Spleen (tissue), 11 donors: ENCODE measurements around the gene NTRK2. TPM values are rescaled to one million over a fixed set of nuclear protein-coding genes. Genes with fewer than 3 reads are reported as not detected.

ENCODE experiments used
- DNase-seq: peaks from one replicate; pipeline ENCODE4 v3.0.0-alpha.2; 2020
- H3K27ac ChIP-seq, 8 donors: fragments of 200-600 bp; sonication (generic) in 7 of 8; 1 replicate in 4 of 8; 2 replicates in 4 of 8; pipeline versions ENCODE4 v1.5.0 to v1.8.0; 2016 to 2021; ENCODE audit warnings: inconsistent platforms in 4 of 8, mild to moderate bottlenecking in 4 of 8, moderate library complexity in 1 of 8
- H3K27me3 ChIP-seq, 7 donors: fragments of 200-600 bp; sonication (generic) in 6 of 7; replicated peaks in 1 of 7; 1 replicate in 4 of 7; 2 replicates in 3 of 7; pipeline versions ENCODE4 v1.5.0 to v1.8.0; 2016 to 2021; ENCODE audit warnings: inconsistent platforms in 3 of 7, mild to moderate bottlenecking in 1 of 7
- H3K36me3 ChIP-seq, 6 donors: fragments of 200-600 bp; sonication (generic) in 5 of 6; 1 replicate in 4 of 6; 2 replicates in 2 of 6; pipeline versions ENCODE4 v1.5.0 to v1.8.0; 2016 to 2021; ENCODE audit warnings: inconsistent platforms in 2 of 6
- H3K4me1 ChIP-seq, 6 donors: fragments of 200-600 bp; sonication (generic) in 5 of 6; 1 replicate in 3 of 6; 2 replicates in 3 of 6; pipeline versions ENCODE4 v1.5.0 to v1.8.0; 2016 to 2021; ENCODE audit warnings: inconsistent platforms in 3 of 6
- H3K4me3 ChIP-seq, 8 donors: fragments of 200-600 bp; sonication (generic) in 7 of 8; 1 replicate in 4 of 8; 2 replicates in 4 of 8; pipeline versions ENCODE4 v1.5.0 to v1.8.0; 2016 to 2021; ENCODE audit warnings: inconsistent platforms in 4 of 8, mild to moderate bottlenecking in 4 of 8, moderate library complexity in 2 of 8
- H3K9me3 ChIP-seq, 8 donors: fragments of 200-600 bp; sonication (generic) in 7 of 8; 1 replicate in 4 of 8; 2 replicates in 4 of 8; pipeline versions ENCODE4 v1.5.0 to v1.8.0; 2016 to 2021; ENCODE audit warnings: inconsistent platforms in 4 of 8
- CTCF ChIP-seq, 11 experiments: fragments of 200-600 bp in 7 of 11; fragments of 450-650 bp in 4 of 11; sonication (generic) in 4 of 11; IDR thresholded peaks in 8 of 11; conservative IDR thresholded peaks in 3 of 11; 1 replicate in 7 of 11; 2 replicates in 4 of 11; pipeline versions ENCODE4 v1.4.0 to v1.8.0; 2016 to 2021; ENCODE audit warnings: antibody characterized with exemption in 11 of 11, inconsistent platforms in 4 of 11, mild to moderate bottlenecking in 1 of 11
- POLR2A ChIP-seq, 3 donors: fragments of 450-650 bp; IDR thresholded peaks; one replicate each; pipeline ENCODE4 v1.5.1; 2017; ENCODE audit warnings: antibody characterized with exemption in 3 of 3, mild to moderate bottlenecking in 1 of 3
- POLR2AphosphoS5 ChIP-seq, 3 donors: sonication (generic); formaldehyde crosslinking; IDR thresholded peaks; one replicate each; pipeline ENCODE4 v1.5.1; 2017; ENCODE audit warnings: antibody characterized with exemption in 3 of 3
- WGBS, 5 donors: extraction: QIAGEN DNeasy Blood & Tissue Kit in 3 of 5; methylation state at CpG; one replicate each; pipeline versions ENCODE4 v1.1.5 to v1.1.7; 2013 to 2018; 5-methylcytosine and 5-hydroxymethylcytosine counted together
- intact Hi-C: fragments of 100-400 bp; cut with DNase I; formaldehyde crosslinking; loops from one replicate; pipeline ENCODE4 v1.15.0; 2023; ENCODE audit warnings: low total_unique reads
- polyA plus RNA-seq, 3 donors: library from polyadenylated mRNA; stranded (reverse); fragments of 200-250 nt; gene quantifications; one replicate each; pipeline ENCODE4 v1.2.1, GENCODE V29; 2013
- total RNA-seq, 7 donors: library from RNA; depleted of rRNA in 3 of 7; stranded (reverse); fragments of >200 nt in 3 of 7; fragmentation: NEBNext Ultra II Directional in 4 of 7; extraction: Animal tissue kit (Norgen Biotek cat#: 25700) in 4 of 7; gene quantifications; one replicate each; pipeline versions ENCODE4 v1.1.0 to v1.2.1, GENCODE V29; 2016 to 2021
- donor health status: healthy with polysubstance abuse.
- donor health status: DM: no; HTN: no; CAD: no; lungs with moderate emphysema.
- donor health status: DM: no; HTN: no; CAD: no.
- donor health status: Bipolar disorder and iron deficiency.
- donor health status: healthy.
- donor health status: DM: no; HTN: no; CAD: no.
- donor health status: DM: yes; HTN: yes; CAD: no.

NTRK2 gene
- total and polyA plus RNA-seq, 10 donors = 0.63 to 22.7 (median 8.9) TPM

GRCh38 chr9:85025638-85026037 lies 356.1 kb downstream of the NTRK2 start:
- no peaks in the 10 kb centered on the region for H3K36me3 ChIP-seq
- WGBS, 5 donors = 10 to 28% (median 24%) methylated on average over 1 of the region's 1 CpG

GRCh38 chr9:85027870-85028269 lies 358.3 kb downstream of the NTRK2 start:
- intact Hi-C loops = no loop called here
- no peaks in the 10 kb centered on the region for H3K27me3 ChIP-seq
- H3K27ac ChIP-seq = no peak overlapping the region
- no peak for DNase-seq
- TF ChIP-seq POLR2A (IDR thresholded peaks at IDR 0.05) = no peak
- no peak for TF ChIP-seq POLR2AphosphoS5 (IDR thresholded peaks at IDR 0.05)
- no peak for TF ChIP-seq CTCF (IDR thresholded peaks at IDR 0.05 in 8 of 11, conservative IDR thresholded peaks at IDR 0.05 in 3 of 11)
- H3K9me3 ChIP-seq = peaks cover 0 to 4% (median 0%) of the 10 kb centered on the region in 8 donors
- no peak overlapping the region for H3K4me3 ChIP-seq
- H3K4me1 ChIP-seq = no peaks in the 10 kb centered on the region
- 60 to 89% (median 84%) methylated on average over 3 of the region's 3 CpGs for WGBS, 5 donors
- H3K36me3 ChIP-seq = no peaks in the 10 kb centered on the region

More at GRCh38 chr9:85025638-85026037, 356.1 kb downstream of the NTRK2 start:
- TF ChIP-seq POLR2A (IDR thresholded peaks at IDR 0.05) = no peak
- TF ChIP-seq POLR2AphosphoS5 (IDR thresholded peaks at IDR 0.05) = no peak
- TF ChIP-seq CTCF (IDR thresholded peaks at IDR 0.05 in 8 of 11, conservative IDR thresholded peaks at IDR 0.05 in 3 of 11) = no peak
- no peaks in the 10 kb centered on the region for H3K27me3 ChIP-seq
- intact Hi-C loops = no loop called here
- H3K4me3 ChIP-seq = no peak overlapping the region
- H3K4me1 ChIP-seq = no peaks in the 10 kb centered on the region
- DNase-seq = no peak
- H3K9me3 ChIP-seq = no peaks in the 10 kb centered on the region
- no peak overlapping the region for H3K27ac ChIP-seq

- WGBS, 5 donors = 25 to 55% (median 30%) methylated on average over 1 of the region's 1 CpG
- intact Hi-C loops = no loop called here
- Histone ChIP-seq H3K4me3 (no peak overlapping the region), H3K9me3 (peaks cover 0 to 4% (median 0%) of the 10 kb centered on the region in 8 donors), H3K27me3 (peaks cover 0 to 16% (median 0%) of the 10 kb centered on the region in 7 donors), H3K36me3 (no peaks in the 10 kb centered on the region), H3K27ac (no peak overlapping the region), H3K4me1 (no peaks in the 10 kb centered on the region)
- TF ChIP-seq CTCF (IDR thresholded peaks at IDR 0.05 in 8 of 11, conservative IDR thresholded peaks at IDR 0.05 in 3 of 11) (no peak), POLR2A (IDR thresholded peaks at IDR 0.05) (no peak), POLR2AphosphoS5 (IDR thresholded peaks at IDR 0.05) (no peak)
- no peak for DNase-seq
Observed at GRCh38 chr9:85030316-85030715, 360.8 kb downstream of the NTRK2 start.

- no peak for DNase-seq
- H3K9me3 ChIP-seq = peaks cover 0 to 4% (median 0%) of the 10 kb centered on the region in 8 donors
- no peak overlapping the region for H3K27ac ChIP-seq
- H3K4me1 ChIP-seq = no peaks in the 10 kb centered on the region
- intact Hi-C loops = no loop called here
- TF ChIP-seq POLR2A (IDR thresholded peaks at IDR 0.05) (no peak), POLR2AphosphoS5 (IDR thresholded peaks at IDR 0.05) (no peak), CTCF (IDR thresholded peaks at IDR 0.05 in 8 of 11, conservative IDR thresholded peaks at IDR 0.05 in 3 of 11) (no peak)
- no peaks in the 10 kb centered on the region for H3K36me3 ChIP-seq
- 48 to 81% (median 50%) methylated on average over 2 of the region's 2 CpGs for WGBS, 5 donors
- H3K4me3 ChIP-seq = no peak overlapping the region
- peaks cover 0 to 35% (median 0%) of the 10 kb centered on the region in 7 donors for H3K27me3 ChIP-seq
Observed at GRCh38 chr9:85036496-85036895, 367.0 kb downstream of the NTRK2 start.
